Peyer's patch (tissue), 4 donors: ENCODE results near the gene ARL4D.

Source experiments
- POLR2A ChIP-seq, 2 donors: fragments of 450-650 bp; IDR thresholded peaks; one replicate each; pipeline ENCODE4 v1.5.1; 2017; ENCODE audit warnings: antibody characterized with exemption in 2 of 2, mild to moderate bottlenecking in 2 of 2, moderate library complexity in 2 of 2
- TF ChIP-seq, protein P1 (sequence below), 6 experiments: fragments of 450-650 bp in 4 of 6; fragments of 200-600 bp in 2 of 6; sonication (generic) in 1 of 6; IDR thresholded peaks; one replicate each; pipeline ENCODE4 v1.5.1; 2017 to 2019; ENCODE audit warnings: antibody characterized with exemption in 6 of 6, mild to moderate bottlenecking in 3 of 6, moderate library complexity in 1 of 6

- TF ChIP-seq, protein P1, sequence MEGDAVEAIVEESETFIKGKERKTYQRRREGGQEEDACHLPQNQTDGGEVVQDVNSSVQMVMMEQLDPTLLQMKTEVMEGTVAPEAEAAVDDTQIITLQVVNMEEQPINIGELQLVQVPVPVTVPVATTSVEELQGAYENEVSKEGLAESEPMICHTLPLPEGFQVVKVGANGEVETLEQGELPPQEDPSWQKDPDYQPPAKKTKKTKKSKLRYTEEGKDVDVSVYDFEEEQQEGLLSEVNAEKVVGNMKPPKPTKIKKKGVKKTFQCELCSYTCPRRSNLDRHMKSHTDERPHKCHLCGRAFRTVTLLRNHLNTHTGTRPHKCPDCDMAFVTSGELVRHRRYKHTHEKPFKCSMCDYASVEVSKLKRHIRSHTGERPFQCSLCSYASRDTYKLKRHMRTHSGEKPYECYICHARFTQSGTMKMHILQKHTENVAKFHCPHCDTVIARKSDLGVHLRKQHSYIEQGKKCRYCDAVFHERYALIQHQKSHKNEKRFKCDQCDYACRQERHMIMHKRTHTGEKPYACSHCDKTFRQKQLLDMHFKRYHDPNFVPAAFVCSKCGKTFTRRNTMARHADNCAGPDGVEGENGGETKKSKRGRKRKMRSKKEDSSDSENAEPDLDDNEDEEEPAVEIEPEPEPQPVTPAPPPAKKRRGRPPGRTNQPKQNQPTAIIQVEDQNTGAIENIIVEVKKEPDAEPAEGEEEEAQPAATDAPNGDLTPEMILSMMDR (IDR thresholded peaks at IDR 0.05): no peak
- TF ChIP-seq POLR2A (IDR thresholded peaks at IDR 0.05): no peak
Observed at GRCh38 chr17:43449470-43450248, 50.9 kb downstream of the ARL4D start.
